Adipose tissue (tissue), 3 donors: ENCODE data around the gene KLK6. TPM values are rescaled to one million over a fixed set of nuclear protein-coding genes. Genes with fewer than 3 reads are reported as not detected.

Source experiments
- H3K27ac ChIP-seq: one replicate; pipeline ENCODE4 v1.5.1; 2013; ENCODE audit warnings: low read depth, low read length
- WGBS, 3 donors: extraction: QIAGEN DNeasy Blood & Tissue Kit; methylation state at CpG; one replicate each; pipeline ENCODE4 v1.1.7; 2013; 5-methylcytosine and 5-hydroxymethylcytosine counted together
- polyA plus RNA-seq, 3 donors: library from polyadenylated mRNA; stranded (reverse); fragments of 200-250 nt; gene quantifications; one replicate each; pipeline ENCODE4 v1.2.3, GENCODE V29; 2013
- donor health status: healthy with polysubstance abuse.
- donor health status: Bipolar disorder and iron deficiency.
- donor health status: healthy.

The KLK6 gene
- polyA plus RNA-seq = under 1 TPM in 2 of 3 donors, not detected in 1; 0.03 to 0.18 TPM

DNA sequence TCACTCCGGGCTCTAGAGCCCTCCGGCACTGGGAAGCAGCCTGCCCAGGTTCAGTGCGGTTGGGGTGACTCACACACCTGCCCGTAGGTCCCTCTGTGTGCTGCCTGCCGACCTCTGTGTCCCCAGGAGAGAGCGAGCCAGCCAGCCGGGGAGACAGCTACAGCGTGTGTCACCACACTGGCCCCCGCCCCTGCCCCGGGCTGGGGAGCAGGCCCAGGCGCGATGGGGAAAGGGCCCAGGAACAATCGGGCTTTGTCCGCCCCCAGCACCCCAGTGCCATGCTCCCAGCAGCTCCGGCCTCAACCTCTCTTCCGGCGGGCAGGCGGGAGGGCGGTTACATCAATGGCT, at the start of gene KLK6:
TSS of gene KLK6 (minus strand) at position 179 of the 348 bp plus-strand sequence. CDS start 1,487 bp downstream, outside the sequence.
- 58 to 82% (median 71%) methylated on average over 16 to 19 of the region's 19 CpGs for WGBS, 3 donors
- H3K27ac ChIP-seq = no peak within 1 kb of the TSS

DNA sequence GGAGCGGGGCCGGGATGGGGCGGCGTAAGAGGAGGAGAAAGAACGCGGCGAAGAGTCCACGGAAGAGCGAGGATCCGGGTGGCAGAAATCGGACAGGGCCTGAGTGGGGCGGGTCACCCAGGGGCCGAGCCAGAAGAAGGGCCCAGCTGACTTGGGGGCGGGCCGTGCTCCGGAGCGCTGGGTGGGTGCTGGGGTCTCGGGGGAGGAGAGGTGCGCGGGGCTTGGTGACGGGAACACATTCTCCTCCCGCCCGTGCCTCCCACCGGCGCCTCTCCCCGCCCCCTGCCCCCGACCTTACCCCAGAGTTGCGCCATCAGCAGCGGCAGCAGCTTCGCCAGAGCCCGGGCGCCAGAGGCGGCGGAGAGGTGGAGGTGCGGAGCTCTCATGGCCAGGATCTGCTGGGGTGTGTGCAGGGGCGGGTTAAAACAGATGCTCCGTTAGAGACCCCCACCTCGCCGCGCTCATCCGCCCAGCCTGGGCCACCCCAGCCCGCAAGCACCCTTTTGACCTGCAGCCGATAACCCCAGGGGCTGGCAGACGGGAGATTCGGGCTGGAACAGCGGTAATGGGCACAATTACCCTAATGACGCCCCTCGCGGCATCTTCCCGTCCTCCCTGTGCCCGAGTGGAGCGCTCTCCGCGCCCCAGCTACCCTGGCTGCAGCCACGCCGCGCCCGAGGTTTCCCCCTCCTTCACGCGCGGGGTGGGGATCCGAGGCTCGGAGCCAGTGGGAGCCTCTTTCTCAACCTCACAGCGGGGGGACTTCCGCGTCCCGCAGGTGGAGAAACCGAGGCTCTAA, 49.6 kb upstream of the KLK6 start:
- 2 to 4% (median 2%) methylated on average over 63 to 68 of the region's 68 CpGs for WGBS, 3 donors

GRCh38 chr19:51016798-51017683, 47.6 kb upstream of the KLK6 start:
- no peak overlapping the region for H3K27ac ChIP-seq
- WGBS, 3 donors = 1% methylated on average over 68 of the region's 68 CpGs

More for the DNA sequence above, 49.6 kb upstream of the KLK6 start:
- H3K27ac ChIP-seq = no peak overlapping the region

DNA sequence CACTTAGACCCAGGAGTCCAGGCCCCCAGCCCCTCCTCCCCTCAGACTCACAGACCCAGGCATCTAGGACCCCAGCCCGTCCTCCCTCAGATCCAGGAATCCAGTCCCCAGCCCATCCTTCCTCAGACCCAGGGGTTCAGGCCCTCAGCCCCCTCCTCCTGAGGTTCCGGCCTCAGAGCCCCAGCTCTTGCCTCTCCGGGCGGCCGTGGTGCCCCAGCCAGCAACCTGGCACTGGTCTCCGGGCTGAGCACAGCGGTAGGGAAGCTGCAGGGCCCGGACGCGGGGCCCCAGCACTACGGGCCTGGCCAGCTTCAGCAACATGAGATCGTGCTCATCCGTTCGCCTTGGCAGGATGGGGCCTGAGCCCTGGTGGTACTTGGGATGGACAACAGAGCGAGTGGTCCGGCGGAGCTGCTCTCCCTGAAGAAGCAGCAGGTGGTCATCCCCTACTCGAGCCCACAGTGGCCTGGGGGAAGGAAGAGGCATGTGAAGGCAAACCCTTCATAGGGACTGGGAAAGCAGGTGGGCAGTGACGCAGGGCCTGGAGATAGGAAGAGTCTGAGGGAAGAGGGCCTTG, 46.4 kb upstream of the KLK6 start:
- no peak overlapping the region for H3K27ac ChIP-seq
- 83 to 86% (median 85%) methylated on average over 19 of the region's 19 CpGs for WGBS, 3 donors

DNA sequence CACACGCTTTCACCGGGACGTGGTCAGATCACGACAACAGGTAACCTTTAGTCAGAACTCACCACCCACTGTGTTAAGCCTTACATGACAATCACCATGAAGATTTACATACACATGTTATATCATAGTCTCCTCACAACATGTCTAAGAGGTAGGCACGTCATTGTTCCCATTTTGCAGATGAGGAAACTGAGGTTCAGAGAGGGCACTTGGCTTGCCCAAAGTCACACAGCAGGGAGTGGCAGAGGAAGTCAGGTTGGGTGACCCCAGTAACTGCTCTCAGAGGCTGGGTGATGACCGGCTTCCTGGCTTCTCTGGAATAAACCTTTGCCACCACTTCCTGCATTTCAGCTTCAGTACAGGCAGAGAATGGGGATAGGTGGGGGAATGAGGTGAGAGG, 44.9 kb upstream of the KLK6 start:
- WGBS, 3 donors = 83 to 85% (median 84%) methylated on average over 6 of the region's 6 CpGs

GRCh38 chr19:51012661-51013190, 43.3 kb upstream of the KLK6 start:
- H3K27ac ChIP-seq = no peak overlapping the region
- 66 to 68% (median 67%) methylated on average over 12 of the region's 12 CpGs for WGBS, 3 donors

More for the DNA sequence above, 44.9 kb upstream of the KLK6 start:
- no peak overlapping the region for H3K27ac ChIP-seq

DNA sequence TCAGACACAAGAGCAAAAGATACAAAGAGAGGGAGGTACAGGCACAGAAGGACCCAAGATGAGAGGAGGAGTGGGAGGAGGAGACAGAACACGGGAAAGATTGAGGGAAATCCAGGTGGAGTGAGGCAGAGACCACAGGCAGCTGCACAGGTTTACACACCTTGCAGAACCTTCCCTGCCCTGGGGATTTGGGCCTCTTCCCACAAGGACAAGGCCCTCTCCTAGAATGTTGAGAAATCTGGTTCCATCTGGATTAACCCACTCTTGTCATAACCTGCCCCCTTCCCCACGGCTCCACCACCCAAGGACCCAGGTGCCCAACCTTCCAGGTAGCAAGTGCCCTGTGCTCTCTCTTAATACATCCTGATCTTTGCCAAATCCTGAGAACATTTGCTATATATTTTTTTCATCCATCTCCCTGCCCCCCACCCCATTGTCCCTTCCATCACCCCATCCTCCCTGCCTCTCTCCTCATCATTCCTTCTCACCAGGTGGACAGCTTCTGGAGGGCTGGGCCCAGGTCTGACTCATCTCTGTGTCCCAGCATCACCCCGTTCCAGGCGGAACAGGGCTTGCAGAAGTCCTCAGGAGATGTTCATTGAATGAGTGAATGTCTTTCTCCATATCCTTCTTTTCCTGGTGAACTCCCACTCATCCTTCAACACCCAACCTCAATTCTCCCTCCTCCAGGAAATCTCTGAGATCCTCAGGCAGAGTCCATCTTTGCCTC, 40.8 kb upstream of the KLK6 start:
- H3K27ac ChIP-seq = no peak overlapping the region
- WGBS, 3 donors = 67 to 77% (median 76%) methylated on average over 4 of the region's 4 CpGs

DNA sequence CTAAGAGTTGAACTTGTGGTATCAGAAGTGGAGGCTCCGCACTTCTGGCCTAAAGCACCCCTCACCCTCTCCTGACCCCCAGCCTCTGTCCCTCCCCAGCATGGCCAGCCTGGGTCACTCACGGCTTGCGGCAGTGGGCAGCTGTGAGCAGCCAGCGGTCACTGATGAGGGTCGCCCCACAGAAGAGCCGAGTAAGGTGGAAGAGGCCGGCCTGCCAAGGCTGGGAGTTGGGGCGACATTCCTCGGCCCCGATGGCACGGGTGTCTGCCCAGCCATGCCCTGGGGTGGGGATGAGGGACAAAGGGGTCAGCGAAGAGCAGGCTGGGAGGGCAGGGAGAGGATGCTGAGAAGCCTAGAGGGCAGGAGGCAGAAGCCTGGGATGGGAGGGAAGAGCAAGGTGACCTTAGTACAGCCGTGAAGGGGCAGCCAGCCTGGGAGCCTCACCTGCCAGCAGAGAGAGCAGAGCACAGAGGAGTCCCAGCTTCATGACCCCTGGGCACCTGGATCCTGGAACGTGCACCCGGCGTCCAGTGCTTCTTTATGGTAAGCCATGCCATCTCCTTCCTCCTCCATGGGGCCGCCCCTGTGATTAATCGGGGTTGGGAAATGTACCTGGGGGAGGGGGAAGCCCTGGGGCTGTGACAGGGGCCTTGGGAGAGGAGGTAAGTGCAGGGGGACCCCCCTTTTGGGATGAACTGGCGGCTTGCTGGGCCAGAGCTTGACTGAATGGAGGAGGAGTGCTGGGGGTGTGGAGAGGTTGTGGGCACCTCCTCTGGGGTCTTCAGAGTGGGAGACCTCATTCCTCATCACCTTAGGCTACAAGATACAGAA, 39.9 kb upstream of the KLK6 start:
- H3K27ac ChIP-seq = no peak overlapping the region
- 62 to 77% (median 64%) methylated on average over 19 of the region's 19 CpGs for WGBS, 3 donors

- no peak overlapping the region for H3K27ac ChIP-seq
- WGBS, 3 donors = 72 to 85% (median 79%) methylated on average over 3 of the region's 3 CpGs
Observed at GRCh38 chr19:51007488-51007887, 38.1 kb upstream of the KLK6 start.

DNA sequence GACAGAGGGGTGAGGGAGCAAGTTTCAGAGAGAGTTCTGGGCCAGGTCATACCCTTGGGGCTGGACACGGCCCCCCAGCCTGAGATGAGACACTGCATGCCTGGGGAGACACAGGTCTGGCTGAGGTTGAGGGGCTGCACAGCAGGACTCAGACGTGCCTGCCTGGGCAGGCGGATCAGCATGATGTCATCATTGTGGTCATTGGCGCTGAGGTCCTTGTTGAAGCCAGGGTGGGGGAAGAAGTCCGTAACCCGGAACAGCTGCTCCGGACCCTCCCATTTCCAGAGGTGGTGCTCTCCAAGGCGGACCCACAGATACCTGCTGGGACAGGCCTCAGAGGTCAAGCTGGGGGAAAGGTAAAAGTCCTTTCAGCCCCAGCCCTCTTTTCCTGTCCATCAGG, 37.0 kb upstream of the KLK6 start:
- no peak overlapping the region for H3K27ac ChIP-seq
- 39 to 59% (median 41%) methylated on average over 8 of the region's 8 CpGs for WGBS, 3 donors

DNA sequence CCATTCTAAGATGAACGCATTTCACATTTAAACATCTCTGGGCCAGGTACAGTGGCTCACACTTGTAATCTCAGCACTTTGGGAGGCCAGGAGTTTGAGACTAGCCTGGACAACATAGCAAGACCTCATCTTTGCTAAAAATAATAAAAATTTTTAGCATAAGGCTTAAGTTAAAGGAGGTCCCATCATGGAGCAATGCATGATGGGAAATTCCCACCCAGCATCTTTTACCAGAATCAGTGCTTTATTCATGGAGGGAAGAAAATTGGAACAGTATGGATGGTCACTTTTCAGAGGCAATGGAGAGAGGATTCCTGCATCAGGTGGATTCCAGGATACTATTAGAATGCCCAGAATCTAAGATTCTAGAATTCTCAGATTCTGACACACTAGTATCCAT, 35.9 kb upstream of the KLK6 start:
- 83 to 91% (median 88%) methylated on average over 1 of the region's 1 CpG for WGBS, 3 donors
- no peak overlapping the region for H3K27ac ChIP-seq

GRCh38 chr19:51003316-51003715, 33.9 kb upstream of the KLK6 start:
- WGBS, 3 donors = 69 to 79% (median 71%) methylated on average over 7 of the region's 7 CpGs
- no peak overlapping the region for H3K27ac ChIP-seq

DNA sequence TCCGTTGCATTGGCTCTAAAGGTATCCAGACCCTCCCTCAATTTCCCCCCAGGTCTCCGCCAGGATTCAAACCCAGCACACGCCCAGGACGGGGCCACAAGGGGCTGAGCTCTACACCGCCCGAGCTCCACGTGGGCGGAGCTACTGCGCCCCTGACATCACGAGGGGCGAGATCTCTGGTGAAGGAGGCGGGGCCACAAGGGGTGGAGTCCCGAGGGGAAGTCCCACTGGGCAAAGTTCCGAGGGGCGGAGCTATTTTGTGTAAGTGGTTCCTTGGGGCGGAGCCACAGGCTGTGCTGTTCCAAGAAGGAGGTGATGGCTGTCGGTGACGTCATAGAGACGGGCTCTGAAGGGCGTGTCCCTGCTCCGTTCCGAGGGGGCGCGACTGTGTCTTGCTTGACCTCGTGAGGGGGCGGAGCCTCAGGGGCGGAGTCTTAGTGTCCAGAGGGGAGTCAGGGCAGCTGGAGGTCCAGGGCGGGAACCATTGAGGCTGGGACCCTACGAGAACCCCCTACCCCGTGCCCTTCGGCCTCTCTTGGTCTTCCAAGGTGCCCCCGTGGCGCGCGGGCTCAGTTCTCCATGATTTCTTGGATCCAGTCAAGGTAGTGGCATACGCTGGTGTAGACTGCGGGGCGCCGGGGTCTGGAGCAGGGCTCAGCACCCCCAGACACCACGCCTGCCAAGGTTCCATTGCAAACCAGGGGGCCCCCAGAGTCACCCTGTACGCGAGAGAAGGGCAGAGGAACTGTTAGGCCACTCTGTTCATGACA, 33.3 kb upstream of the KLK6 start:
- H3K27ac ChIP-seq = no peak overlapping the region
- 41 to 65% (median 57%) methylated on average over 41 to 42 of the region's 42 CpGs for WGBS, 3 donors

DNA sequence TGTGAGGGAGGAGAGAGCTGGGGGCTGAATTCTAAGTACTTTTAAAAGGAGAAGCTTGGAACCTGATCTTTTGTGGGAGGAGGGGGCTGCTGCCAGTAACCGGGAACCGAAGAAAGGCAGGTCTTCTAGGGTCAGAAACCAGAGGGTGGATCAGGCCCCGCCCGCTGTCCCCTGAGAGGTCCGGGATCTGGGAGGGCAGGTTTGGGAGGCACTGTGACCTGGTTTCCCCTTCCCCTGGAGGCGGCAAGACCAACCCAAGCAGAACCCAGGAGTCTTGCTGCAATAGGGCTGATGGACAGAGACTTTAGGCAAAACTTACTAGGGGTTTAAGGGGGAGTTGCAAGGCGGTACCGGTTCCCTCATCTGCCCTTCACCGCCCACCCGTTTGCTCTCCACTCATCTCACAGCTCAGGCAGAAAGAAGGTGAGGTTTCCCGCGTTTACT, 32.7 kb upstream of the KLK6 start:
- 23 to 45% (median 37%) methylated on average over 11 to 12 of the region's 12 CpGs for WGBS, 3 donors
- H3K27ac ChIP-seq = no peak overlapping the region

DNA sequence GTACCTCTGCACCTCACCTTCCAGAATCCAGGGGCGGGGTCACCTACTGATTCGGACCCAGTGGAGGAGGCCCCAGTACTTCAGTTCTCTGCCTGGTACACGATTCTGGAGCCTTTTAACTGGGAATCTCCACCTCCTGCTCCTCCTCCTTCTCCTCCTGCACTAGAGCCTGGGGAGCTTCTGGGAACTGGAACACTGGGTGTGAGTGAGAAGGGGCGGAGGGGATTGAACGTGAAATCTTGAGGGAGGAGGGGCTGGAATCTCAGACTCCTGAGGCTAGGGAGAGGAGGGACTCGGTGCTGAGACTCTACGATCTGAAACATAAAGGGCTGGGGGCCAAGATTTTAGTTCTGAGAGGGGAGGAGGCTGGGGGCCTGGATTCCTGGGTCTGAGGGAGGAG, 32.1 kb upstream of the KLK6 start, which contains the start of gene KLK8:
TSS of gene KLK8 (minus strand) at position 90 of the 400 bp plus-strand sequence. CDS start 437 bp downstream, outside the sequence.
- 21 to 40% (median 32%) methylated on average over 7 of the region's 7 CpGs for WGBS, 3 donors
- H3K27ac ChIP-seq = no peak within 1 kb of the TSS

DNA sequence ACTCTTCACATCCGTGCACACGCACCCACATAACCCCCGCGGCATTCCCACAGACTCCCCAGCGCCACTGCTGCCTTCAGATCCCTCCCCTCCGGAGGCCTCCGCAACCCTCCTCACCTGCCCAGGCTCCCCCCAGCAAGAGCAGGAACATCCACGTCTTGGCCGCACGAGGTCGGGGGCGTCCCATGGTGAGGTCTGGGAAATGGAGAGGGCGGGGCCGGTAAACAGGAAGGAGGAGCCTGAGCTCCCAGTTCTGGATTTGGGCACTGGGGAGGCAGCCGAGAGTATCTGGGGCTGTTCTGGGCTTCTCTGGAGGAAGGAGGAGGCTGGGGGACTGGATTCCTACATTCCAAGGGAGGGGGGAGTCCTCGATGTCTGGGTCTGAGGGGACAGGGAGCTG, 31.6 kb upstream of the KLK6 start:
- H3K27ac ChIP-seq = no peak overlapping the region
- 20 to 37% (median 23%) methylated on average over 16 of the region's 16 CpGs for WGBS, 3 donors
